Neural cell (in vitro differentiated cells): ENCODE data around the gene TRPV2. TPM values are rescaled to one million over a fixed set of nuclear protein-coding genes. Genes with fewer than 3 reads are reported as not detected.
"Not testable (repeated sequence)": the region's sequence is repeated elsewhere in the genome, so short reads cannot be mapped to it uniquely, and the experiment has no call there.

Source experiments
- H2AFZ ChIP-seq: fragments of 200-600, 300-800 bp; sonication (generic), shearing (Covaris generic); 2 replicates; pipeline ENCODE4 v1.6.0; 2014; ENCODE audit warnings: low read depth, mild to moderate bottlenecking, antibody characterized with exemption, low read length, moderate library complexity
- H3F3A ChIP-seq: fragments of 200-600 bp; shearing (Covaris generic); 2 replicates; pipeline ENCODE4 v1.6.1; 2016; ENCODE audit warnings: mild to moderate bottlenecking, moderate library complexity, mixed read lengths, antibody characterized with exemption, low read length; ENCODE audit not compliant: insufficient read depth, poor library complexity, severe bottlenecking
- H3K27ac ChIP-seq: fragments of 200-600, 300-800 bp; sonication (generic), shearing (Covaris generic); 2 replicates; pipeline ENCODE4 v1.5.1; 2014; ENCODE audit warnings: mild to moderate bottlenecking, low read length, moderate library complexity
- H3K27me3 ChIP-seq: fragments of 300-800, 200-600 bp; sonication (generic), shearing (Covaris generic); 2 replicates; pipeline ENCODE4 v1.6.0; 2014; ENCODE audit warnings: mild to moderate bottlenecking, low read depth, low read length, moderate library complexity; ENCODE audit not compliant: insufficient read depth
- H3K36me3 ChIP-seq: fragments of 300-800, 200-600 bp; sonication (generic), shearing (Covaris generic); 2 replicates; pipeline ENCODE4 v1.5.1; 2014; ENCODE audit warnings: mild to moderate bottlenecking, antibody characterized with exemption, low read length, moderate library complexity; ENCODE audit not compliant: insufficient read depth
- H3K4me2 ChIP-seq: fragments of 300-800, 200-600 bp; sonication (generic), shearing (Covaris generic); 2 replicates; pipeline ENCODE4 v1.6.0; 2014; ENCODE audit warnings: mild to moderate bottlenecking, low read length
- H3K4me3 ChIP-seq: fragments of 300-800, 200-600 bp; sonication (generic), shearing (Covaris generic); 2 replicates; pipeline ENCODE4 v1.5.1; 2014; ENCODE audit warnings: mild to moderate bottlenecking, low read length, moderate library complexity
- H3K79me2 ChIP-seq: fragments of 200-600 bp; shearing (Covaris generic); replicated peaks from 2 replicates; pipeline ENCODE4 v1.6.0; 2014; ENCODE audit warnings: mild to moderate bottlenecking, low read length, moderate library complexity; ENCODE audit not compliant: insufficient read depth
- H3K9ac ChIP-seq: fragments of 300-800, 200-600 bp; sonication (generic), shearing (Covaris generic); 2 replicates; pipeline ENCODE4 v1.6.1; 2016; ENCODE audit warnings: mild to moderate bottlenecking, low read length, mixed read lengths
- H3K9me2 ChIP-seq: fragments of 200-600 bp; shearing (Covaris generic); 2 replicates; pipeline ENCODE4 v1.6.1; 2016; ENCODE audit warnings: mild to moderate bottlenecking, low read length, mixed read lengths; ENCODE audit not compliant: insufficient read depth
- H3K9me3 ChIP-seq: fragments of 200-600, 300-800 bp; sonication (generic), shearing (Covaris generic); 2 replicates; pipeline ENCODE4 v1.6.1; 2016; ENCODE audit warnings: mild to moderate bottlenecking, mixed run types, low read length, moderate library complexity, mixed read lengths
- H4K20me1 ChIP-seq: fragments of 200-600 bp; shearing (Covaris generic); 2 replicates; pipeline ENCODE4 v1.6.1; 2016; ENCODE audit warnings: mild to moderate bottlenecking, mixed run types; ENCODE audit not compliant: insufficient read depth
- CTCF ChIP-seq: fragments of 450-650 bp; IDR thresholded peaks from 2 replicates; pipeline ENCODE4 v1.5.1; 2014; ENCODE audit warnings: antibody characterized with exemption, mild to moderate bottlenecking, moderate library complexity; ENCODE audit not compliant: poor library complexity, severe bottlenecking
- EP300 ChIP-seq: fragments of 450-650 bp; conservative IDR thresholded peaks from 2 replicates; pipeline ENCODE4 v1.6.1; 2014; ENCODE audit warnings: antibody characterized with exemption, mild to moderate bottlenecking, moderate library complexity; ENCODE audit not compliant: poor library complexity, severe bottlenecking
- EZH2 ChIP-seq: fragments of 200-600, 300-800 bp; shearing (Covaris generic), sonication (generic); IDR thresholded peaks from 2 replicates; pipeline ENCODE4 v1.6.1; 2014; ENCODE audit warnings: antibody characterized with exemption, low read length, borderline replicate concordance, mild to moderate bottlenecking; ENCODE audit not compliant: insufficient read depth, poor library complexity, severe bottlenecking
- MXI1 ChIP-seq: fragments of 450-650 bp; conservative IDR thresholded peaks from 2 replicates; pipeline ENCODE4 v1.6.1; 2014; ENCODE audit warnings: antibody characterized with exemption, mild to moderate bottlenecking; ENCODE audit not compliant: poor library complexity, severe bottlenecking
- POLR2AphosphoS5 ChIP-seq: IDR thresholded peaks from 2 replicates; pipeline ENCODE4 v1.6.1; 2012
- RAD21 ChIP-seq: fragments of 450-650 bp; conservative IDR thresholded peaks from 2 replicates; pipeline ENCODE4 v1.6.1; 2014; ENCODE audit warnings: antibody characterized with exemption, mild to moderate bottlenecking, moderate library complexity
- REST ChIP-seq: IDR thresholded peaks from 2 replicates; pipeline ENCODE4 v1.6.1; 2012; ENCODE audit warnings: borderline replicate concordance
- SMC3 ChIP-seq: fragments of 450-650 bp; conservative IDR thresholded peaks from 2 replicates; pipeline ENCODE4 v1.6.1; 2014; ENCODE audit warnings: antibody characterized with exemption, mild to moderate bottlenecking, moderate library complexity; ENCODE audit not compliant: poor library complexity
- TAF1 ChIP-seq: IDR thresholded peaks from 2 replicates; pipeline ENCODE4 v1.6.1; 2012; ENCODE audit warnings: low read depth
- polyA plus RNA-seq: library from polyadenylated mRNA; depleted of rRNA; stranded (reverse); fragments of >200 nt; gene quantifications from 2 replicates; pipeline ENCODE4 v1.2.3, GENCODE V29; 2014

TRPV2 gene
- polyA plus RNA-seq, 1 donor from 2014 or later = not detected

- Histone ChIP-seq H4K20me1 (no peaks in the 10 kb centered on the region), H3K27ac (no peak overlapping the region), H3K79me2 (peaks cover 14% of the 10 kb centered on the region), H3K27me3 (no peaks in the 10 kb centered on the region), H3K4me3 (no peak overlapping the region), H3K9me2 (no peaks in the 10 kb centered on the region), H3K4me2 (no peak overlapping the region), H2AFZ (no peak overlapping the region), H3K9me3 (no peaks in the 10 kb centered on the region), H3F3A (no peaks in the 10 kb centered on the region), H3K36me3 (no peaks in the 10 kb centered on the region), H3K9ac (no peak overlapping the region)
- no peak for TF ChIP-seq EP300
- no peak for TF ChIP-seq EZH2
- TF ChIP-seq CTCF = no peak
- TF ChIP-seq TAF1 = no peak
- no peak for TF ChIP-seq REST
- TF ChIP-seq RAD21 = no peak
- no peak for TF ChIP-seq POLR2AphosphoS5
- no peak for TF ChIP-seq MXI1
- no peak for TF ChIP-seq SMC3
These were observed 30.8 kb upstream of the TRPV2 start for GRCh38 chr17:16384557-16384956.

DNA sequence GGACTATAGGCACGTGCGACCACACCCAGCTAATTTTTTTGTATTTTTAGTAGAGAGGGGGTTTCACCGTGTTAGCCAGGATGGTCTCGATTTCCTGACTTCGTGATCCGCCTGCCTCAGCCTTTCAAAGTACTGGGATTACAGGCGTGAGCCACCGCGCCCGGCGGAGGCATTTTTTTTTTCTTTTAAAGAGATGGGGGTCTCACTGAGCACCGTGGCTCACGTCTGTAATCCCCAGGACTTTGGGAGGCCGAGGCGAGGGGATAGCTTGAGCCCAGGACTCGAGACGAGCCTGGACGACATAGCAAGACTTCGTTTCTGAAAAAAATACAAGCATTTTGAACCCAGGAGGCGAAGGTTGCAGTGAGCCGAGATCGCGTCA, 29.3 kb upstream of the TRPV2 start:
- H3K36me3 ChIP-seq, H2AFZ ChIP-seq, H3K9me2 ChIP-seq, H3F3A ChIP-seq, H3K9ac ChIP-seq, H3K9me3 ChIP-seq, H4K20me1 ChIP-seq, H3K27me3 ChIP-seq, H3K4me3 ChIP-seq, H3K4me2 ChIP-seq, H3K27ac ChIP-seq: not testable (repeated sequence)
- peaks cover 14% of the 10 kb centered on the region for H3K79me2 ChIP-seq

DNA sequence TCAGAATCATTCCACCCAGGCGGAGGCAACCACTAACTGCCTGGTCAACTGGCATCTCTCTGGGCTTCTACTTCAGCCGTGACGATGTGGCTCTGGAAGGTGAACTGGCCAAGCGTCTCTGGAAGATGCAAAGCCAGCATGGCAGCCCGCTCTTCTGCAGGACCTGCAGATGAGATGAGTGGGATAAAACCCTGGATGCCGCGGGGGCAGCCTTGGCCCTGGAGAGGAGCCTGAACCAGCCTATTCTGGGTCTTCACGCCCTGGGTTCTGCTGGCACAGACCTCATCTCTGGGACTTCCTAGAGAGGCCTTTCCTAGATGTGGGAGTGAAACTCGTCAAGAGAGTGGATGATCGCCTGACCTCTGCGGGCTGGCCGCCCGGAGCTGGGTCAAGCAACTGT, 23.9 kb upstream of the TRPV2 start:
- H3F3A ChIP-seq = no peaks in the 10 kb centered on the region
- H3K79me2 ChIP-seq = no peaks in the 10 kb centered on the region
- H3K36me3 ChIP-seq = no peaks in the 10 kb centered on the region
- TF ChIP-seq SMC3 (no peak), RAD21 (no peak), MXI1 (no peak)
- H3K9me3 ChIP-seq = no peaks in the 10 kb centered on the region
- H3K4me3 ChIP-seq = no peak overlapping the region
- no peak overlapping the region for H2AFZ ChIP-seq
- H3K9ac ChIP-seq = no peak overlapping the region
- H3K4me2 ChIP-seq = no peak overlapping the region
- H3K27ac ChIP-seq = no peak overlapping the region
- H4K20me1 ChIP-seq = no peaks in the 10 kb centered on the region
- no peaks in the 10 kb centered on the region for H3K27me3 ChIP-seq
- H3K9me2 ChIP-seq = no peaks in the 10 kb centered on the region

DNA sequence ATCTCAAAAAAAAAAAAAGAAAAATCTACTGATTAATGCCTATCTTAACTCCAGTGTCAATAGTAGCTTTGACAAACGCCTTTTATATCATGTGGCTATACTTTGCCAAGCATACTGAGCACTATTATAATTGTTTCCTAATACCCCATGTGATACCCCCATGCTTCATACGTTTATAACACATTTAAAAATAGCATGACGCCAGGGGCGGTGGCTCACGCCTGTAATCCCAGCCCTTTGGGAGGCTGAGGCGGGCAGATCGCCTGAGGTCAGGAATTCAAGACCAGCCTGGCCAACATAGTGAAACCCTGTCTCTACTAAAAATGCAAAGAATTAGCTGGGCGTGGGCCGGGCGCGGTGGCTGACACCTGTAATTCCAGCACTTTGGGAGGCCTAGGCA, 22.9 kb upstream of the TRPV2 start:
- H3K36me3 ChIP-seq, H3K4me2 ChIP-seq, H3K27ac ChIP-seq, H3K9me2 ChIP-seq, H3K9me3 ChIP-seq, H3F3A ChIP-seq, H3K9ac ChIP-seq, H3K79me2 ChIP-seq, H4K20me1 ChIP-seq, H3K4me3 ChIP-seq, H2AFZ ChIP-seq, H3K27me3 ChIP-seq: not testable (repeated sequence)

GRCh38 chr17:16395887-16396286, 19.5 kb upstream of the TRPV2 start:
- H3K9ac ChIP-seq, H3K36me3 ChIP-seq, H3K4me3 ChIP-seq, H3K4me2 ChIP-seq, H3K79me2 ChIP-seq, H3K27ac ChIP-seq, H2AFZ ChIP-seq, H3F3A ChIP-seq, H3K9me2 ChIP-seq, H4K20me1 ChIP-seq, H3K9me3 ChIP-seq, H3K27me3 ChIP-seq: not testable (repeated sequence)
